ENCODE data around the gene GLDC.

The GLDC gene

GRCh38 chr9:6522263-6522662, 123.3 kb downstream of the GLDC start:
- DNase-seq (ENCODE audit: low read depth, low spot score), result no peak
- in situ Hi-C loops (cut with HindIII; ENCODE audit: low sequenced_read_pairs), result no loop called here
- no peak overlapping the region for H3K4me3 ChIP-seq (ENCODE audit: low read depth, low read length)
- no peak for TF ChIP-seq CTCF (IDR thresholded peaks at IDR 0.05; ENCODE audit: low read depth, low read length)

- TF ChIP-seq CTCF (IDR thresholded peaks at IDR 0.05; ENCODE audit: low read depth, low read length), result no peak
- H3K4me3 ChIP-seq (ENCODE audit: low read depth, low read length), result no peak overlapping the region
- DNase-seq (ENCODE audit: low read depth, low spot score), result peak; percentile 43
- in situ Hi-C loops (cut with HindIII; ENCODE audit: low sequenced_read_pairs), result no loop called here
These were observed 133.4 kb downstream of the GLDC start for GRCh38 chr9:6512085-6512657.

GRCh38 chr9:6506571-6506970, 139.0 kb downstream of the GLDC start:
- no peak for TF ChIP-seq CTCF (IDR thresholded peaks at IDR 0.05; ENCODE audit: low read depth, low read length)
- DNase-seq (ENCODE audit: low read depth, low spot score), result peak; percentile 64
- in situ Hi-C loops (cut with HindIII; ENCODE audit: low sequenced_read_pairs), result no loop called here
- no peak overlapping the region for H3K4me3 ChIP-seq (ENCODE audit: low read depth, low read length)

GRCh38 chr9:6502399-6502798, 143.1 kb downstream of the GLDC start:
- H3K4me3 ChIP-seq (ENCODE audit: low read depth, low read length), result no peak overlapping the region
- in situ Hi-C loops (cut with HindIII; ENCODE audit: low sequenced_read_pairs), result no loop called here
- DNase-seq (ENCODE audit: low read depth, low spot score), result no peak
- no peak for TF ChIP-seq CTCF (IDR thresholded peaks at IDR 0.05; ENCODE audit: low read depth, low read length)

- H3K4me3 ChIP-seq (ENCODE audit: low read depth, low read length), result no peak overlapping the region
- in situ Hi-C loops (cut with HindIII; ENCODE audit: low sequenced_read_pairs), result no loop called here
- no peak for DNase-seq (ENCODE audit: low read depth, low spot score)
- no peak for TF ChIP-seq CTCF (IDR thresholded peaks at IDR 0.05; ENCODE audit: low read depth, low read length)
These were observed 143.9 kb downstream of the GLDC start for GRCh38 chr9:6501526-6502210.

GRCh38 chr9:6498982-6499381, 146.5 kb downstream of the GLDC start:
- DNase-seq (ENCODE audit: low read depth, low spot score), result peak; percentile 46
- in situ Hi-C loops (cut with HindIII; ENCODE audit: low sequenced_read_pairs), result no loop called here
- TF ChIP-seq CTCF (IDR thresholded peaks at IDR 0.05; ENCODE audit: low read depth, low read length), result no peak
- H3K4me3 ChIP-seq (ENCODE audit: low read depth, low read length), result no peak overlapping the region
